HG03469 (cell line): ENCODE data around the gene MTX1.
"Not testable (repeated sequence)": the region's sequence is repeated elsewhere in the genome, so short reads cannot be mapped to it uniquely, and the experiment has no call there.

Experiments
- ATAC-seq: cut with Tn5 transposase; IDR thresholded peaks from one replicate; pipeline ENCODE4 v1.9.1; 2021; ENCODE audit warnings: mild to moderate bottlenecking, moderate library complexity, moderate number of reproducible peaks; ENCODE audit not compliant: unreplicated experiment

Gene MTX1, protein sequence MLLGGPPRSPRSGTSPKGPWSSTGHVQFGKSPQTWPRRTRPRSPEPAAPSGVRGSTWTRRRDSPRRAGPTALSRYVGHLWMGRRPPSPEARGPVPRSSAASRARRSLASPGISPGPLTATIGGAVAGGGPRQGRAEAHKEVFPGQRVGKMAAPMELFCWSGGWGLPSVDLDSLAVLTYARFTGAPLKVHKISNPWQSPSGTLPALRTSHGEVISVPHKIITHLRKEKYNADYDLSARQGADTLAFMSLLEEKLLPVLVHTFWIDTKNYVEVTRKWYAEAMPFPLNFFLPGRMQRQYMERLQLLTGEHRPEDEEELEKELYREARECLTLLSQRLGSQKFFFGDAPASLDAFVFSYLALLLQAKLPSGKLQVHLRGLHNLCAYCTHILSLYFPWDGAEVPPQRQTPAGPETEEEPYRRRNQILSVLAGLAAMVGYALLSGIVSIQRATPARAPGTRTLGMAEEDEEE

DNA sequence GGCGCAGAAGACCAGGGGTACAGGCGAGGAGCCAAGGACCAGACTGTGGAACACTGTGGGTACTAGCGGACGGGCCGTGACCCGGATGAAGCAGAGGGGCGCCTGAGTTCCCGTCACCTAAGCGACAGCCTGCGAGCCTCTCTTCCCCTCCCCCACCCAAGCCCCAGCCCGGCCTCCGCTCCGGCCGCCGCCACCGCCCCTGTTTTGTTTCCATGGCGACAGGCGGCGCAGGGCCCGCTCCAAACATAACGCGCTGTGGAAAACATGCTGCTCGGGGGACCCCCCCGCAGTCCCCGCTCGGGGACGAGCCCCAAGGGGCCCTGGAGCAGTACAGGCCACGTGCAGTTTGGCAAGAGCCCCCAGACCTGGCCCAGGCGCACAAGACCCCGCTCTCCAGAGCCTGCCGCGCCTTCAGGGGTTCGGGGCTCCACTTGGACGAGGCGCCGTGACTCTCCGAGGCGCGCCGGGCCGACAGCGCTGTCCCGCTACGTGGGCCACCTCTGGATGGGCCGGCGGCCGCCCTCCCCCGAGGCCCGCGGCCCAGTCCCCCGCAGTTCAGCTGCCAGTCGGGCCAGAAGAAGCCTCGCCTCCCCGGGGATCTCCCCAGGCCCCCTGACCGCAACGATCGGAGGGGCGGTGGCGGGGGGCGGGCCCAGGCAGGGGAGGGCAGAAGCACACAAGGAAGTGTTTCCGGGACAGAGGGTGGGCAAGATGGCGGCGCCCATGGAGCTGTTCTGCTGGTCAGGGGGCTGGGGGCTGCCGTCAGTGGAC lies at the start of gene MTX1:
MTX1 (plus strand) TSS at position 155 of the 771 bp plus-strand sequence; CDS start at position 265, 110 bp downstream.
- no peak for ATAC-seq

DNA sequence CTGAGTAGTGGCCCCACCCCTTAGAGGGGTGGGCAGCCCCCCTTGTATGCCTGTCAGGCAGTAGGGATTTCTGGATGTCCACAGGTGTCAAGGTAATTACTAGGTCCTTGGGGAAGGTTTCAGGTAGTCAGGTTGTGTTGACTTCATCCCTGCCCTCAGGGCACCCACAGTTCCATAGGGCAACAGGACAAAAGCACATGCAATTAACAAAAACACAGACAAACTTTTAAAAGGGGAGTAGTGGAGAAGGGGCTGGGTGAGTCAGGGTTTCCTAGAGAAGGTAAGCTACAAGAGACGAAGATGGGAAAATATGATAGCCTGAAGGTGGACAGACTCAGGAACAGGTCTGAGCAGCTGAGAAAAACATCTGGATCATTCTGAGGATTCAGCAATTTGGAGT lies 49.5 kb upstream of the MTX1 start:
- no peak for ATAC-seq

DNA sequence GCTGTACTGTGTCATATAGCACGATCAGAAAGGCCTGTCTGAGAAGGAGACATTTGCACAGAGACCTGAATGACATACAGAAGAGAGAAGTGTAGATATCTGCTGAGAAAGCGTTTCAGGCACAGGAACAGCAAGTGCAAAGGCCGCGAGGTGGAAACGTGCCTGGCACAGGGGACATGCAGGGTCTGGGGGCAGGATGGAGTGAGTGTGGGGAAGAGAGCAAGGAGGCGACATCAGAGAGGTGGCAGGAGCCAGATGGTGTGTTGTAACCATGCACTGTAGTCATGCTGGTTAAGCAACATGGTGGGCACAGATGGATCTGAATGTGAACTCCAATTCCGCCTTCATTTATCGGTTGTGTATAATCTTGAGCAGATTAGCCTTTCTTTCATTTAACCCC lies 48.4 kb upstream of the MTX1 start:
- ATAC-seq, result no peak

DNA sequence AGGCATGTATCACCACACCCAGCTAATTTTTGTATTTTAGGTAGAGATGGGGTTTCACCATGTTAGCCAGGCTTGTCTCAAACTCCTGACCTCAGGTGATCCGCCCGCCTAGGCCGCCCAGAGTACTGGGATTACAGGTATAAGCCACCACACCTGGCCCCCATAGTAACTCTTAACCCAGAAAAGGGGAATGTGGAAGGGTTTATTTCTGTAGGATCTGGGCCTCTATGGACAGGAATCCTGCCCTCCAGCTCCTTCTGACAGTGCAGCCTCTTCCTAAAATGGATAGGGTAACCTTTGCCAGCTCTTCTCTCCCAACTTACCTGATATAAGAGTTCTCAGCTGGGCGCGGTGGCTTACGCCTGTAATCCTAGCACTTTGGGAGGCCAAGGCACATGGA lies 45.9 kb upstream of the MTX1 start:
- not testable (repeated sequence) for ATAC-seq

DNA sequence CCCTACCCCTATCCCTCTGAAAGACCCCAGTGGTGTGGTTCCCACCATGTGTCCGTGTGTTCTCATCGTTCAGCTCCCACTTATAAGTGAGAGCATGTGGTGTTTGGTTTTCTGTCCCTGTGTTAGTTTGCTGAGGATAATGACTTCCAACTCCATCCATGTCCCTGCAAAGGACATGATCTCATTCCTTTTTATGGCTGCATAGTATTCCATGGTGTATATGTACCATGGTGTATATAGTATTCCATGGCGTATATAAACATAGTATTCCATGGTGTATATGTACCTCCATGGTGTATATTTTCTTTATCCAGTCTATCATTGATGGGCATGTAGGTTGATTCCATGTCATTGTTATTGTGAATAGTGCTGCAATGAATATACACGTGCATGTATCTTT lies 44.7 kb upstream of the MTX1 start:
- not testable (repeated sequence) for ATAC-seq

DNA sequence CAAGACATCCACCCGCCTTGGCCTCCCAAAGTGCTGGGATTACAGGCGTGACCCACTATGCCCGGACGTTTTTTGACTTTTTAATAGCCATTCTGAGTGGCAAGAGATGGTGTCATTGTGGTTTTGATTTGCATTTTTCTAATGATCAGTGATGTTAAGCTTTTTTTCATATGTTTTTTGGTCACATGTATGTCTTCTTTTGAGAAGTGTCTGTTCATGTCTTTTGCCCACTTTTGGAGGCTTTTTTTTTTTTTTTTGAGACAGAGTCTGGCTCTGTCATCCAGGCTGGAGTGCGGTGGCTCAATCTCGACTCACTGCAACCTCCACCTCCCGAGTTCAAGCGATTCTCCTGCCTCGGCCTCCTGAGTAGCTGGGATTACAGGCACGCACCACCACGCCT lies 43.9 kb upstream of the MTX1 start:
- not testable (repeated sequence) for ATAC-seq

DNA sequence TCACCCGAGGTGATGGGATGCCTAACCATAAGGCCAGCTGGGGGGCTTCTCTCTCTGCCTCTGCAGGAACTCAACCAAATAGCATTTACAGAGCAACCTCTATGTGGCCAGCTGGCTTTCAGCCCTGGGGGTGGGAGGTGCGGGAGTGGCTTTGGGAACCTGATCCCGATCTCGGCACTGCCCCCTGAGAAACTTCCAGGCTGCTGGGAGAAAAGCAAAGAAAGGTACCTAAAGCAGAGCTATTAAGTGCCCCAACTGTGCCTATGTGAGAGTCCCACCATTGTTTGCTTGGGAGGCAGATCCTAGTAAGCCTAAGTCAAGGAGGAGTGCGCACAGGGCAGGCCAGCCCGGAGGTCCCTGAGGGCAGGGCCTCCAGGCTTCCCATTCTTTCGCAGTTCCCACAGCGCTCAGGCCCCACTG lies 42.4 kb upstream of the MTX1 start:
- no peak for ATAC-seq

DNA sequence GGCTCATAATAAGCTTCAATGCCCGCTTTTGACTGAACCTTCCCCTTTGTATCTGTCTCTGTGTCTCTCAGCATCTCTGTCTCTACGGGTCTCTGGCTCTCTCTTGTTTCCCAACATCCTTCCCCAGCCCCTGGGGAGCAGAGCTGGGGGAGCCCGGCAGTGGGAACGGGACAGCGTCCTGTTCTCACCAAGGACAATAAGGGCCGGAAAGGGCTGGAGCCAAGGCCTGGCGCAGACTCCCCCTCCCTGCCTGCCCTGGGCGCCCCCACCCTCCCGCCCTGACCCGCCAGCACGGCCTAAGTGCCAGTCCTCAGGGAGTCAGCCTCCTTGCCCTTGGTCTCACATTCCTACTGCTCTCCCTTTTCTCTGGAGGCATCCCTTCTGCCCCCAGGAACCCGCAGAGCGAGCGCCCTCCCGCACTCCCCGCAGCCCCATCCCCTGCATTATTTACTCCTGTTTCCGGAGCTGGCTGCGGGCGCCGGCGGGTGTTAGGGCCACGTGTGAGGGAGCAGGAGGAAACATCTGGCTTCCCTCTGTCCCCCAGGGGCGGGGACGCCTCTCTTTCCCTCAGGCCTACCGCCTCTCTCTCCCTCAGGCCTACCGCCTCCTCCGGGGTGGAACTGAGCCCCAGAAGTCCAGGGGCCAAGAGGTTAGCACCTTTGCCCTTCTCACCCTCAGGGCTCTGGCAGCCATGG lies 41.9 kb upstream of the MTX1 start:
- ATAC-seq, result no peak

DNA sequence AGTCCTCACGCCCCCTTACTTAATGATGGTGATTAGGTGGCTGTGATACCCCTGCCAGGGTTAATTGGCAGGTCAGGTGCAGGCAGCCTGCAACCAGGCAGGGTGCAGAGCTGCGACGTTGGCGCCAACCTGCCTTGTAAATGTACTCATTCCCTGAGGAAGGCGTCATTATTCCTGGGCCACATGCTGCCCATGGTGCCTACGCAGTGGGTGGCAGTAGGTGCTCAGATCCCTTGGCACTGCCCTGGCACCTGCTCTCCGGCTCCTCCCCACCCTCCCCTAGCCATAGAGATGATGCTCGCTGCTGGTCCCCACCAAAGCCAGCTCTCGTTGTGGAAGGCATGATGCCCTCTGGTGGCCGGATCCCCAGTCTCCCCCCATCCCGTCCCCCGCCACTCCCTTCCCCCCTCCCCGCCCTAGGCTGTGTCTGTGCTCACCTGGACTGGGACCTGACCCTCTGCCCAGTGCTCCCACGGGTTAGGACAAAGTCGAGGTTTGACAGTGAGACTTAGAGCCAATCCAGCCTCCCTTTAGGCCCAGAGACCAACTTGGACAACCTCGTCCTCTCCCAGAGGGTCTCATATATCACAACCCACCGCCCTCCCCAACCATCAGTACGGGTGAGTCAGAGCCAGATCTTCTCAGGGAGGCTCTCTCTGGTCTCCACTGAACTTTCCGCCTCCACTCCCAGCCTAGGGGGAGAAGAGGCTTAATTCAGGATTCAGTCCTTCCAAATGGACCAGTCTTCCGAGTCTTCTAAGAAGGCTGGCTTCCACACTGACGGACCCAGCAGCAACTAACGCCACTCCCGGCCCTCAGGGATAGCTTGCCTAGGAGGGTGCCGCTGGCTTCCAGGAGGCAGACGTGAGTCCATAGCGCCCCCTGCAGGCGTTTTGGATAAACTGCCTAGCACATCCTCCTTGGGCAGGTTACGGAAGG lies 41.1 kb upstream of the MTX1 start:
- no peak for ATAC-seq

DNA sequence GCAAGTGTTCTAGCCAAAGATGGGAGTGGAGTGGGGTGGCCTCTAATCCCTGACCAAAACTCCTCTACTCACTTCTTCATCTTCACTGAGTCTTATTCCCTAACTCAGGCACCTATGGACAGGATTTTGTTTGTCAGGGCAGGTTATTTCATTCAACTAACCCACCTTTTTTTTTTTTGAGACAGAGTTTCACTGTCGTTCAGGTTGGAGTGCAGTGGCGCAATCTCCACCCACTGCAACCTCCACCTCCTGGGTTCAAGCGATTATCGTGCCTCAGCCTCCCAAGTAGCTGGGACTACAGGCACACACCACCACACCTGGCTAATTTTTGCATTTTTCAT lies 40.4 kb upstream of the MTX1 start:
- ATAC-seq, result not testable (repeated sequence)

DNA sequence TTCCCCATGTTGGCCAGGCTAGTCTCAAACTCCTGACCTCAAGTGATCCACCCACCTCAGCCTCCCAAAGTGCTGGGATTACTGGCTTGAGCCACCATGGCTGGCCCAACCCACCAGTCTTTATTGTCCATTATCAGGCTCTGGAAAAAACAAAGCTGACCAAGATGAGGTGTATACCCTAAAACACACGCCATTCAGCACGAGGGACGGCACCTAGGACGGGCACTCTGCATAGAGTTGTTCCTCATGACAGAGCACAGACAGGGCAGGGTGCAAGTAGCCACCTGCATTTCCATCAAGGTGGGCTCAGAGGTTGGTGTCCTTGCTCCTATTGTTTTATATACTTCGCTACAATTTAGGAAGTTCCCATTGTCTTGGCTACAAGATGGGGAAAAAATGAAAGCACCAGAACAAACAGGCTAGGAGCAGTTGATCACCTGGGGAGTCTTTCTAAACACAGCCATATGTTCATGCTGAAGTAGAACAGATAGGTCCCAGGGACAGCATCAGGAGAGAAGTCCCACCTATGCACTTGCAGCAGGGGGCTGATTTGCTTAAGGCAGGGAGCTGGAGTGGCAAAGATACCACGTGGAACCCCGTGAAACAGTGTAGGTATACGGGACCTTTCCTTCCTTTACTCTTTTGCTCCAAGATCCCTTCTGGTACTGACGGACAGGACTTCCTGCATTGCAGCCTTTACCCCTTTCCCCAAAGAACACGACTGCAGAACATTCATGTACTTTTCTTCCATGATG lies 39.9 kb upstream of the MTX1 start:
- ATAC-seq, result no peak

DNA sequence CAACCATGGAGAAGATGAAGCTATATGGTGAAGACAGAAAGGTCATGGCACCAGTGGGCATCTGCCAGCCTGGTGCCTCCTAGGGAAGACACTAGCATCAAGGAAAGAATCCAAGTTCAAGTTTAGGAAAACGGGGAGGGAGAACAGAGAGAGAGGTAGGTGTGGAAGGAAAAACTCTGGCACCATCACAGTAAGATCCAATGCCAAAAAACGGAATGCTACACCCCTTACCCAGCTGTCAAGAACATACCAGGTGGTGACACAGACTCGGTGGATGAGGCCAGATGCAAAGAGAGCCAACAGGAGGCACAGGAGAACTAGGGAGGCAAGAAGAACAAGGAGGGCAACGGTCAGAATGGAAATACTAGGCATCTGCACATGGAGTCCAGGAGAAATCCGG lies 39.0 kb upstream of the MTX1 start:
- no peak for ATAC-seq

DNA sequence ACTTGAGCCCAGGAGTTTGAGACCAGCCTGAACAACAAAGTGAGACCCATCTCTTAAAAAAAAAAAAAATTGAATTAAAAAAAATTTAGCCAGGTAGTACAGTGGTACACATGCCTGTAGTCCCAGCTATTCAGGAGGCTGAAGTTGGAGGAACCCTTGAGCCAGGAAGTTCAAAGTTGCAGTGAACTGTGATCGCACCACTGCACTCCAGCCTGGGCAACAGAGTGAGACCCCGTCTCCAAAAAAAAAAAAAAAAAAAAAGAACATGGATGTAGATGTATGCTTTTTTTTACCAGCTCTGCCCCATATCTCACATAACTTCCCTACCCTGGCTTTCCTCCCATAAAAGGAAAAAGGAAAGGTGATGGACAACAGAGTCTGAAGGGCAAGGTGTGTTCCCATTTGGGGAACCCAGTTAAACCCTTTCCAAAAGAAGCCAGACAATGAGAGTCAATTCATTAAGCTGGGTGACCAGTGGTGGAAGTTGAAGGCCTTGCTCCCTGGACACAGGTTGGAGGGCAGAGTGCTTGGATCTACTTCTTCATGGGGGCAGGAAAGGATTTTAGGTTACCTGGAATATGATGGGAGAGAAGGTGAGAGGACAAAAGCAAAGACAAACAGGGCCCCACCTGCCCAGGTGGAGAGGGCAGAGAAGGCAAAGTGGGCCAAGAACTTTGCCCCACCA lies 38.3 kb upstream of the MTX1 start:
- ATAC-seq, result no peak

DNA sequence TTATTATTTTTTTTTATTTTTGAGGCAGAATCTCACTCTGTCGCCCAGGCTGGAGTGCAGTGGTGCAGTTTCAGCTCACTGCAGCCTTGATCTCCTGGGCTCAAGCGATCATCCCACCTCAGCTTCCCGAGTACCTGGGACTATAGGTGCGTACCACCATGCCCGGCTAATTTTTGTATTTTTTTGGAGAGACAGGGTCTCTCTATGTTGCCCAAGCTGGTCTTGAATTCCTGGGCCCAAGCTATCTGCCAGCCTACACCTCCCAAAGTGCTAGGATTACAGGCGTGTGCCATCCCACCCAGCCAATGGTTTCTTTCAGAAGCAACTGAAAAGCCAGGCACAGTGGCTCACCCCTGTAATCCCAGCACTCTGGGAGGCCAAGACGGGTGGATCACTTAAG lies 37.7 kb upstream of the MTX1 start:
- ATAC-seq, result no peak

DNA sequence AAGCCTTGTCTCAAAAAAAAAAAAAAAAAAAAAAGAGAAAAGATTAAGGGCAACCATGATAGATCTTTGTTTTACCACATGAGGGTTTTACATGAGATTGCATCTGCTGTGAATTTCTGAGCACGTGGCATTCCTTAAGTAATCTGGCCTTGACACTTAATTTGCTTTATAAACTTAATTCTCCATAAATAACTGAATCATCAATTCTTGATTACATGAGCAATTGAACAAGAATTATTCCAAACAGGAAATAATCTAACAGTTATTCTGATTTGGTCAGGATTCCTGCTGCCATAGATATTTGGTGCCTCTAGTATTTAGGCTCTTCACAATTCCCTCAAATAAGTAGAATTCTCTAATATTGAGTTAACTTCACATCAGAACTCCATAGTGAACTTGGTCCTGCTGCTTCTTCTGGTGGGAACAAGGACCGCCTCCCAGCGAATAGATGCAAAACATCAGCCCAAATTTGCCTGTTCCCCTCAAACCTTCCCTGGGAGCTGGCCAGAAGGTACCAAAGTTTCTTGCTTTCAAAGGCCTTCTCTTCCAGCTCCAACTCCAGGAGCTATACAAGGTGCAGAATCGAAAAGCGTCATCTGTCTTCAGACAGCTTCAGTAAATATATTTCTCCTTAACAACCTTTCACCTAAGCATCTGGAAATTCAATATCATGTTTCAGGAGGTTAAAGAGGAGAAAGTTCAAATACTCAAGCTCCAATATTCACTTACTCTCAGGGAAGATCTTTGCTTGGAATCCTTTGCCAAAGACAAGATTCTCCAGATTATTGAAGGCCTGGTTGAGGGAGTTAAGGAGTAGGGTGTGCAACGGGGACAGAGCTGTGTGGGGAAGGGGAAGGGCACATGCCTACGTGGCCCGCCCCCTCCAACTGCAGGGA lies 36.4 kb upstream of the MTX1 start:
- ATAC-seq, result no peak

DNA sequence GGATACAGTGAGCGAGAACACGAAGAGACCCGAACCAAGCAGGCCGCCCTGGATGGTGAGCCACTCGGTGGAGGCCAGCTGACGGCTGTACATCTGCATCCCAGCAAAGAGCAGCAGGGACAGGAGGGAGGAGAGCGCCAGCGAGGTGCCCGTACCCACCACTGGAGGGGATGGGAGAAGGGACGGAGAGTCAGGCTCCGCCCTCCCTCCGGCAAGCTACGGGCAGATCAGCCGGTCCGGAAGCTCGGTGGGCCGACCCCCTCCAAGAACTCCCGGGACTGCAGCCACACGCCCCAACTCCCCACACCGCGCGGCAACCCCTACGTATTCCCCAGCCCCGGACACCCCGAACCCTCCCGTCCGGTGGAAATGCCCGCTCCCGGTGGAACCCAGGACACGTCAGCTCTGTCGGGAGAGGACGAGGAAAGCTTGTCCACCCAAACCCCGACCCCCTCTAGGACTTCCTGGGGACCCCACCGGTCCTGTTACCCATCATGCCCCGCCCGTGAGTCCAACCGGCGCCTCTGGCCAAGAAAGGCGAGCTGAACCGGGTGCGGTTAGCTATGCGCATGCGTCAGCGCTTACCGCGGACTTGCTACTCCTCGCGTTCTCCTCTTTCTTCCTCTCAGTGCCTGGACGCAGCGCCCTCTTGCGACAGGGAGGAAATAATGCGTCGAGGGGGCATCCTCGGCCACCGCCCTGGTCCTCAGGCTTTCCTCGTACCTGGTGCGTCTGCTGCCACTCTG lies 35.6 kb upstream of the MTX1 start, which contains the start of gene KRTCAP2:
KRTCAP2 (minus strand) TSS at position 573 of the 746 bp plus-strand sequence; CDS start at position 493, 80 bp downstream.
- ATAC-seq, result peak; percentile 48
